HCT116 (cell line): ENCODE measurements around the gene RECK.

Experiments used
- CBX3 ChIP-seq: IDR thresholded peaks from 2 replicates; pipeline ENCODE4 v1.6.1; 2012; ENCODE audit warnings: low read depth
- CTCF ChIP-seq, 3 experiments: fragments of 200-600 bp in 1 of 3; sonication (generic) in 1 of 3; IDR thresholded peaks in 2 of 3; conservative IDR thresholded peaks in 1 of 3; 2 replicates each; pipeline ENCODE4 v1.5.1; 2012 to 2017; ENCODE audit warnings: low read depth in 2 of 3, low read length in 2 of 3, antibody characterized with exemption in 1 of 3, borderline replicate concordance in 1 of 3, control low read depth in 1 of 3, mild to moderate bottlenecking in 1 of 3, mixed read lengths in 1 of 3, mixed run types in 1 of 3, moderate library complexity in 1 of 3; ENCODE audit not compliant: insufficient read depth in 1 of 3
- EZH2phosphoT487 ChIP-seq: fragments of 200-600 bp; IDR thresholded peaks from 2 replicates; pipeline ENCODE4 v1.6.1; 2018; ENCODE audit warnings: antibody characterized with exemption, borderline replicate concordance
- SIN3A ChIP-seq: IDR thresholded peaks from 2 replicates; pipeline ENCODE4 v1.6.1; 2012; ENCODE audit warnings: low read depth
- TCF7L2 ChIP-seq: IDR thresholded peaks from 2 replicates; pipeline ENCODE4 v1.7.0; 2011; ENCODE audit warnings: borderline replicate concordance, inconsistent platforms; ENCODE audit not compliant: insufficient read depth, insufficient read length; ENCODE audit errors: extremely low read depth

- no peak for TF ChIP-seq CTCF (IDR thresholded peaks at IDR 0.05 in 2 of 3, conservative IDR thresholded peaks at IDR 0.05 in 1 of 3; ENCODE audit: borderline replicate concordance in 1 of 3, insufficient read depth in 1 of 3, low read depth in 2 of 3, low read length in 2 of 3)
- TF ChIP-seq SIN3A = no peak
- TF ChIP-seq EZH2phosphoT487 = no peak
- no peak for TF ChIP-seq TCF7L2
- TF ChIP-seq CBX3 = no peak
Observed at GRCh38 chr9:36121971-36122370, 85.3 kb downstream of the RECK start.
